HG02981 (cell line): ENCODE measurements around the gene GOLGA6D.
"Not testable (repeated sequence)": the region's sequence is repeated elsewhere in the genome, so short reads cannot be mapped to it uniquely, and the experiment has no call there.

Experiments
- ATAC-seq: cut with Tn5 transposase; IDR thresholded peaks from one replicate; pipeline ENCODE4 v1.9.1; 2021; ENCODE audit warnings: mild to moderate bottlenecking, moderate library complexity; ENCODE audit not compliant: unreplicated experiment

Gene GOLGA6D, protein sequence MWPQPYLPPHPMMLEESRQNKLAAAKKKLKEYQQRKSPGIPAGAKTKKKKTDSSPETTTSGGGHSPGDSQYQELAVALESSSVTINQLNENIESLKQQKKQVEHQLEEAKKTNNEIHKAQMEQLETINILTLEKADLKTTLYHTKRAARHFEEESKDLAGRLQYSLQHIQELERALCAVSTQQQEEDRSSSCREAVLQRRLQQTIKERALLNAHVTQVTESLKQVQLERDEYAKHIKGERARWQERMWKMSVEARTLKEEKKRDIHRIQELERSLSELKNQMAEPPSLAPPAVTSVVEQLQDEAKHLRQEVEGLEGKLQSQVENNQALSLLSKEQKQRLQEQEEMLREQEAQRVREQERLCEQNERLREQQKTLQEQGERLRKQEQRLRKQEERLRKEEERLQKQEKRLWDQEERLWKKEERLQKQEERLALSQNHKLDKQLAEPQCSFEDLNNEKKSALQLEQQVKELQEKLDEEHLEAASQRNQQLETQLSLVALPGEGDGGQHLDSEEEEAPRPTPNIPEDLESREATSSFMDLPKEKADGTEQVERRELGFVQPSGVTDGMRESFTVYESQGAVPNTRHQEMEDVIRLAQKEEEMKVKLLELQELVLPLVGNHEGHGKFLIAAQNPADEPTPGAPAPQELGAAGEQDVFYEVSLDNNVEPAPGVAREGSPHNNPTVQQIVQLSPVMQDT

DNA sequence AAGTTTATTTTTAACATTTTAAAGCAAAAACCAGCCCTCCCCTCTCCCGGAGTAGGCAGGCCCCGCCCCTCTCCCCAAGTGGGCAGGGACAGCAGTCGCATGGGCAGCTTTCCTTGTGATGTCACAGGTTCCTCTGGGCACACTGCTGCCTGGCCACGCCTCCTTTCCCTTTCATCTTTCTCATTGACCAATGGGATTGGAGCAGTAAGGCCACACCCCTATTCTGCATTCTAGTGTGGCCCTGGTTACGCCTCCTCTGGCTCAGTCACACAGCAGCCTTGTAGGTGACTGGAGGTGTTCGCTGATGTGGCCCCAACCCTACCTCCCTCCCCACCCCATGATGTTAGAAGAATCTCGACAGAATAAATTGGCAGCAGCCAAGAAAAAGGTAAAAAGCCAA is at the start of gene GOLGA6D:
Gene GOLGA6D, plus strand, starts transcription at position 264 of the 400 bp plus-strand sequence. Its CDS starts 41 bp downstream, at position 305.
- not testable (repeated sequence) for ATAC-seq

DNA sequence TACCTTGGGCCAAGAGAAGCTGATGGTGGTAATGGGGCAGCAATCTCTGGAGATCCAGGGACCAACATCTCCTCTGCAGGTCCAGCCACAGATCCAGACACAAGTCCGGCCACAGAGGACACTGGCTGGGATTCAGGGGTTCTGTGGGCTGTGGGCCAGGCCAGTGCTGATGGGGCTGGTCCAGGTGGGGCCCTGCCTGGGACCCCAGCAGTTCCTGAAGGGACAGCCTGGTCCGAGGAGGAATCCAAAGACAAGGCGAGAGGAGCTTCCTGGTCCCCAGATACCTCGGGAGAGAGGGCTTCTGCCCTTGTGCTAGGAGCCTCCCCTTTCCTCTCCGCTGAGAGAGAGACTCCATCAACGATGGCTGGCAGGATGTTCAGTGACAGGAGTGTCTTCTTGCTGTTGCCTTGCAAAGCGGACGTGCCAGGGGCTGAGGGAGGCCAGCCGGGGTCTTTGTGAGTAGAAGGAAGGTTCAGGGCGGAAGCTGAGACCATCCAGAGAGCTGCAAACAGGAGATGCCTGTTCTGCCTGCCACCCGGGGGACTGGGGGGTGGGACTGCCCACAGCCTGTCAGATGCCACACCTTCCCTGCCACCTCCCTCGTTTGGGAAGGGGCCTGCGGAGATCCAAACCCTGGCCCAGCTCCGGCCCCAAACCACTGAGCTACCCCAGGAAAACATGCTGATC is 49.0 kb upstream of the GOLGA6D start:
- no peak for ATAC-seq

DNA sequence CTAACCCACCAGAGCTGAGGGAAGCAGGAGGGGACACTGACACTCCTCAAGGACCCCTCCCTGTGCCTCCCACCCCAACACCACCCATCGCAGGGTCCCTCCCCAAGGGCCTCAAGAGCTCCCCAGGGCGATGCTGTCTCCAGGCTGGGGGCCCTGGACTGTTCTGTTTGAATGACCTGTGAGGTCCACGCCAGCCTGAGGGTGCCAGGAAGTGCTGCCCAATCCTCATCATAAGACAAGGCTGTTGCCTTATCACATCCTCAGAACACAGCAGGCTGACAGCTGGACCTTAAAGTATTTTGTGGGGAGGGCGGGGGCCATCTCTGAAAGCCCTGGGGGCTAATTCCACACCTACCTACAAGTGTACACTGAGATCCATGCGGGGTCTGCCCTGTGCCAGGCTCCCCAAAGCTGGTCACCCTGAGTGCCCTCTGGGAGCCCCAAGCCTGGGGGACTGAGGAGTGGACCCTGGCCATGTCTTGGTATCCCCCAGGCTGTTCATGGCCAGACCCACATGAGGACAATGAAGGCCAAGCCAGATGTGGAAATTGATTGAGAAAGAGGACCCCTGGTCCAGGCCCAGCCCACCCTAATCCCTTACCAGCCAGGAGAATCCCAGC is 48.3 kb upstream of the GOLGA6D start:
- no peak for ATAC-seq

DNA sequence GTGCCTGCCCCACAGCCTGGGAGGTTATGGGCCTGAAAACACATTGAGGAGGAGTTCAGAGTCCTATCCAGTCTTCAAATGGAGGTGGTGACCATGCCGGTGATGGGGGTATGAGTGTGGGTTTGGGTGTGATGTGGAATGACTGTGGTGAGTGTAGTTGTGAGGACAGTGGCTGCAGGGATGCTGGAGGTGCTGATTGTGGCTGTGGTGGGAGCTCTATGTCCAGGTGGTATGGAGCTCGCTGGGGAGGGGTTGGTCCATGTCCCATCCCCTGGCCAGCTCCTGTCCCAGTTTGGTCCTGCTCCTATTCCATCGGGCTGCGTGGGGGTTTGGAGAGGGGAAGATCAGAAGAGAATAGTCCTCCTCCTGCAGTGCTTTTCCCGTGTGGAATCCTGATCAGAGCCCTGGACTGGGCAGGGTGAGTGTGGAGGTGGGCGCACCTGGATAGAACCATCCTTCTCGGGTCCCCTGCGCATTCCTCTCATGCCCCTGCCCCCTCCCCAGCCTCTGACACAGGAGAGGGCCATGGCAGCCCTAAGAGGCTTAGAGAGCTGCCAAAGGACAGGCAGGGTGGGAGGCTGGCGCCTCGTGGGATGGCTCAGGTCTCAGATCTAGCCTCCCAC is 47.5 kb upstream of the GOLGA6D start:
- no peak for ATAC-seq

DNA sequence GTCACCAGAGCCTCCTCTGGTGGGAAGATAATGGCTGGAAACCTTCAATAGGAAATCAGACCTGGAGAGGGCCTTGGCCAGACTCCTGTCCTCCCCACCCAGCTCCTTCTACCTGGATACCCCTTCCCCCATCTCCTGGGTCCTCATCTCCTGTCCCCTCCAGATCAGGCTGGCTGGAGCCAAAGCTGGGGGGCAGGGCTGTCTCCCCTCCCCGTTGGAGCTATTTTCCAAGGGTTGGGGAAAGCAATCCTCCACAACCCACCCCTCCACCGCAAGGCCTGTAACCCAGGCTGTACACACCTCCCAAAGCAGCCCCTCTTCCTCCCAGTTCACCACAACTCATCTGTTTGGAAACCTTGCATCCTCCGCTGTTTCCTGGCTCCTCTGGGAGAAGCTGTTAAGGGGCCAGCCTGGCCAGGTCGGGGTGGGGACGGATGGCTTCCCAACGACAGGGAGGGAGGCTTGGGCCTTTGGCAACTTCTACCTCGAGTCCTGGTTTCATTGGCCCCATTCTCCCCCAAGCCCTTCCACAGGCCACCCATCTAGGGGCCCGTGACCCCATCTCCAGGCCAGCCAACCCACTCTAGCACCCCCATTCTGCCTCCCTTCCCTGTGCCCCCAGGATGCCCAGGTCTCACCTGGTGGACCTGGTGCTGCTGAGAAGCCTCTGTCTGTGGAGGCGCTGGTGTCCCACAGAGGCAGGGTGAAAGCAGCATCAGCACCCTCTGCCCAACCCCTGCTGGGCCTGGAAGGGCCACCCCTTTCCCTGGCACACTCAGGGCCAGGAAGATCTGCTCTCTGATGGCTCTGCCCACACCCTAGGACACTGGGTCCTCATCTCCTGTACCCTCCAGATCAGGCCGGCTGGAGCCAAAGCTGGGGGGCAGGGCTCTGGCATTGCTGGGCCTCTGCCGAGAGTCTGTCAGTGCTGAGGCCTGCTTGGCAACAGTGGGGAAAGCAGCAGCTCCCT is 46.6 kb upstream of the GOLGA6D start:
- ATAC-seq: no peak

DNA sequence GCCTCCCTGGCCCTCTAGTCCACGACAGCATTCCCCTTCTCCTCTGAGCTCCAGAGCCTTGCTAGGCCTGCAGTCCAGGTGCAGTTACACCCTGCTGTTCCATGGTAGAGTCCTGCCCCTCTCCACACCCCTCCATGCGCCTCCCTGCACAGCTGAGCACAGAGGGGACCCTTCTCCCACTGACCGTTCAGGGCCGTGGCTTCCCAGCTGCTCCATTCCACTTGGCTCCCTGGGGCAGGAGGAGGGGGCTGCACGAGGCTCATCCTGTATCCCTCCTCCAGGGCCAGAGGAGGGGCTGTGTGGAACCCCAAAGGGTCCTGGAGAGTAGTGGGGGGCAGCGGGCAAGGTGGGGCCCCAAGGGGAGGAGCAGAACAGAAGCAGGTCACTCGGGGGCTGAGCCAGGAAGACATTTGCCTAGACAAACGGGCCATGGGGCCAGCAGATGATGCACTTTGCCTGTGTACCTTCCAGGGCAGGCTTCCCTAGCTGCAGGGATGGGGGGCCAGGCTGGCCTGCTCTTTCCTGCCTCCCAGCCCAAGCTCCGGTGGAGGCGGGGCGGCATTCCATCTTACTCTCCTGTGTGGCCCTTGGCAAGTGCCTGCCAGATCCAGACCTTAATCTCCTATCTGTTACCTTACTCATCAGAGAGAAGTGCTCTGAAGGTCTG is 45.2 kb upstream of the GOLGA6D start:
- no peak for ATAC-seq

DNA sequence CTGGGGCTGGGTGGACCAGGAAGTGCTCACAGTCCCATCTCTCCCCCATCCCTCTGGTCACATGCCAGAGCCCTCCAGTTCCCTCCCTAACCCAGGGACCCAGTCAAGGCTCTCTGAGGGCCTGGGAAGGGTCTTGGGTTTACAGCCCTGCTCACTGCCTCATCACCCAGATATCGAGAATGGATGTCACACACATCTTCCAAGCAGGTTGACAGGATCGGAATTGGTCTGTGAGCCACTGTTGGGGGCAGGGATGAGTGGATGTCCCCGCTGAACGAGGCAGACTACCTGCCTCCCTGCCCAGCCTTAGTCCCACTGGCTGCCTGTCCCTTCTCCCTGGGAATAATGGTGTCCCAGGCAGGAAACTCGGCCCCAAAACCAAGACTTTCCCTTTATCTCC is 44.5 kb upstream of the GOLGA6D start:
- ATAC-seq: no peak

DNA sequence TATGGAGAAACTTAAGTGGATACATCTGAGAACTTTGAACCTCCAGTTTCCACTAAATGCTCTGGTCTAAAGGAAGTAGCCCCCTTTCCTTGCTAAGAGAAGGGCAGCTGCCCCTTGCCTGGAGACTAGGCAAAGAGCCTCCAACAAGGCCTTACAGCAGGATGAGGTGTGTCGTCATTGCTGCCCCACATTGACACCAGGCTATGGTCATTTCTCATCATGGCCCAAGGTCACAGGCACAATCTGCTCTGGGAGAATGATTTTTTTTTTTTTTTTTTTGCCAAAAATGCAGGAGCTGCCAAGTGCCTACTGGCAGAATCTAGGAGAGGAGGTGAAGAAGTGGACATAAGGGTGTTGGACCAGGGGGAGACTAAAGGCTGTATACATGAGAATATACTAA is 36.9 kb upstream of the GOLGA6D start:
- not testable (repeated sequence) for ATAC-seq

DNA sequence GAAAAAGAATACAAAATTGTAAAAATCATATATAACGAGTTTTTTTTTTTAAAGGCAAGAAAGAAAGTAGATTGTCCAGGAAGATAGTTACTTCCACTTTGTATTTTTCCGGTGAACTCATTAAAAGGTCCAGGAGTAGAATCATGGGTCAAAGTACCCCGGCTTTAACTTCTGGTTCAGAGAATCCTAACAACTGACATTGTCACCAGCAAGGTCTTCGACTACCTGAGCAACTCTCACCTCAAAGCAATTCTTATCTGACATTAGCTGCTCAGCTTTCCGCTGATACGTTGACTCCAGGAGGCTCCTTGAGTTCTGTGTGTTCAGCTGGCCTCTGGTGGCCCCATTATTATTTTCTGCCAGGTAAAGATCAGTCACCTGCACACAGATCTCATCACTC is 33.6 kb upstream of the GOLGA6D start:
- ATAC-seq: not testable (repeated sequence)

DNA sequence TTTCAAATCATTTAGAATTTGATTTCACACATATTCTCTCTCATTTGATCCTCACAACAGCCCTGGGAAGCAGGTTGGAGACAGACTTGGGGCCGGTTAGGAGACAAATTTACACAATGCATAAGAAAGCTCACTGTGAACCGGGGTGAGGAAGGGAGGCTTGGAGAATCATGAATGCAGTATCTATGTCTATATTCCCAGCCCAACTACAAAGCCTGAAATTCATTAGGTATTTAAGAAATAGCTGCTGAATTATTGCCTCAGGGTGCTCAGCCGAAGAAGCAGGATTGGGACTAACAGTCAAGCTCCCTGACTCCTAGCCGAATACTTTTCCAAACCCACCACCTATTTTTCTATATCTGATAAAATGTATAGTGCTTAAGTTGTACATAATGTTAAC is 32.9 kb upstream of the GOLGA6D start:
- ATAC-seq: no peak

DNA sequence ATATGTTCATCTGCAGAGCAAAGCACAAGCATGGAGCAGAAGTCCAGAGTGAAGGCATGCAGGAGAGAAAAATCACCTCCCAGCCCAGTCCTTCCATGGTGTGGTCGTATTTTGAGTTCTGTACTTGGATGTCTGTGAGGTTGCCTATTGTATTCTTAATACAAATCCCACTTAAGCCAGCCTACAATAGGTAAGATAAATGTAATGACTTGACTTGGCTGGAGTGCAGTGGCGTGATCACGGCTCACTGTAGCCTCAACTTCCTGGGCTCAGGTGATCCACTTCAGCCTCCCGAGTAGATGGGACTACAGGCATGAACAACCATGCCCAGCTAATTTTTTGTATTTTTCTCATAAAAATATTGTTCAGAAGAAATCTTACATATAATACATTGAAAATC is 31.3 kb upstream of the GOLGA6D start:
- ATAC-seq: not testable (repeated sequence)

DNA sequence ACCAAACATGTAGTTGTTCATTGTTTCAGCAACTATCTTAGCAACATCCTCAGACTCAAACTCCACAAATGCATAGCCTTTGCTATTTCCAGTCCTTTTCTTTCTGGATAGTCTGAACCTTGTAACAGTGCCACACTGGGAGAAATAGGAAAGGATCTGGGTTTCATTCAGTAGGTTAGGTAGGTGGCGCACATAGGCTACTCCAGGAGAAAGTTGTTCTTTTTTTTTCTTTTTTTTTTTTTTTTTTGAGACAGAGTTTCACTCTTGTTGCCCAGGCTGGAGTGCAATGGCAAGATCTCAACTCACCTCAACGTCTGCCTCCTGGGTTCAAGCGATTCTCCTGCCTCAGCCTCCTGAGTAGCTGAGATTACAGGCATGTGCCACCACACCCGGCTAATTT is 30.4 kb upstream of the GOLGA6D start:
- ATAC-seq: not testable (repeated sequence)

DNA sequence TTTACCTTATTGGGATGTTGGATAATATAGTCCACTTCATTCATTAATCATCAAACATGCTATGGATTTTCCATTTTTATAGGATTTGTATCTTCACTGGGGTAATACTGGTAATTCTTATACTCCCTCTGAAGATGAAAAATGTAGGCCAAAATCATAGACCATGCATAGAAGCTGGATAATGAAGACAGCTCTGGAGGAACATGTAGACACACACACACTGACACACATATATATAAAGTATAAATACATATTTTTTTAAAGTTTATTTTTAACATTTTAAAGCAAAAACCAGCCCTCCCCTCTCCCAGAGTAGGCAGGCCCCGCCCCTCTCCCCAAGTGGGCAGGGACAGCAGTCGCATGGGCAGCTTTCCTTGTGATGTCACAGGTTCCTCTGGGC is 24.6 kb upstream of the GOLGA6D start, which contains the start of gene GOLGA6C:
Gene GOLGA6C, plus strand, starts transcription at position 301 of the 400 bp plus-strand sequence. CDS start 265 bp downstream, outside the sequence.
- ATAC-seq: not testable (repeated sequence)

DNA sequence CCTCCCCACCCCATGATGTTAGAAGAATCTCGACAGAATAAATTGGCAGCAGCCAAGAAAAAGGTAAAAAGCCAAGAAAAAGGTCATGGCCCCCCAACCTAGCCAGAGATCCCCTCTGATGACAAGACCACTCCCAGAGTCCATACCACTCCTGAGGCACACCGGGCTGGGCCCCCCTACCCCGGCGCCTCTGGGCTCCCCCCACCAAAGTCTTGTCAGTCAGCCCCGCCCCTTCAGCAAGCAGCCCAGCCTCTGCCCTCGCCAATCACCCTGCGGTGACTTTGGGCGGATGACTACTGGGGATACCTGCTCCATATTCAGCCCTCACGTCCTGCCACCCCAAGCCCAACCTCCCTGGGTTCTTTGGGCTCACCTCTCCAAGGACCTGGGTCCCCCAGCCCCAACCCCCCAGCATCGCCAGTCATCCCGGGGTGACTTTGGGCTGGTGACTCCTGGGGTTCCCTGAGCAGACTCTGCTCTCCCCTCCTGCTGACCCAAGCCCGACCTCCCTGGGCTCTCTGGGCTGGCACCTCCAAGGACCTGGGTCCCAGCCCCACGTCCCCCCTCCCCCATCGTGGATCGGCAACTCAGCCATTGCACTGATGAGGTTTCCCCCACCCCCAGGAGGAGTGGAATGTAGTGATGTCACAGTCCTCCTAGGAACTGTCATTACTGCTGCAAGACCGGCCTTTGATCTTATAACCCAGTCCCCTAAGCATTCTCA is 23.9 kb upstream of the GOLGA6D start:
- ATAC-seq: not testable (repeated sequence)

DNA sequence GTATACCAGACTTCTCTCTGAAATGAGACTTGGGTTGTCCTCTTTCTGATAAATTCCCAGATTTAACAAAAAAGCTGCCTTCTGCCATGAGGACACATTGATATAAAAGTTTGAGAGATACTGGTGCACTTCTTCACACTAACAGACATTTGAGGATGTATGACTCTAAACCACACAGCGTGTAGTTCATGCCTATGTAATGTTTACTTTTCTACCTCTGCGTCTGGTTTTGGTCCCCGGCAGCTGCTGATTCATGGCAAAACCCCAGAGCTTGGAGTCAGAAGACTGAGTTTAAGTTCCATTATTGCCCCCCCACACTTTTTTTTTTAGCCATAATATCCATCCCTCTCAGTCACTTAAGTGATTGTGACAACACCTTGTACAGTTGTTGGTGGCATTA is 22.8 kb upstream of the GOLGA6D start:
- not testable (repeated sequence) for ATAC-seq

DNA sequence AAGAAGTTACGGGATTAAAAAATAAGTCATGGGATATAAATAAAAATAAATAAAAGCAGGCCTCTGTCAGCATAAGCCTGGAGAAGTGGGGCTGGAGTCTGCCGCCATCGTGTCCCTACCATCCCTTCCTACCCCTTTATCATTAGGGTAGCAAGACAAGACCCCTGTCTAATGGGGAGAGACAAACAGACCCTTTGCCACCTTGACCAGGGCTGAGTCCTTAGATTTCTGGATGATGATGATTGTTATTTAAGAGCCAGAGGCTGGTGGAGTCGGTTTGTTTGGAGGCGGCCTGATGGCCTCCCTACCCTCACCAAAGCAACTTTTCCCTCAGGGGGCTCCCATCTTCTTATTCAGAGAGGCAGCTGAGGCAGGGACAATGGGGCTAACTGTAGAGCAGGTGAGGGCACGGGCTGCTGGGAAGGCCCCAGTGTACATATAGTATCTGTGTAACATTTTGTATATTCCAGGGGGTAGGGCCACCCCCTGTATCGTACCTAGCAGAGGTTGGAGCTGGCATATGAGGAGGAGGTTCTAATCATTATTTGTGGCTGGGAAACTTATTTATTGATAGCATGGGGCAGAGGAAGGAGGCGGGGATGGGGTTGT is 8.8 kb upstream of the GOLGA6D start:
- not testable (repeated sequence) for ATAC-seq

DNA sequence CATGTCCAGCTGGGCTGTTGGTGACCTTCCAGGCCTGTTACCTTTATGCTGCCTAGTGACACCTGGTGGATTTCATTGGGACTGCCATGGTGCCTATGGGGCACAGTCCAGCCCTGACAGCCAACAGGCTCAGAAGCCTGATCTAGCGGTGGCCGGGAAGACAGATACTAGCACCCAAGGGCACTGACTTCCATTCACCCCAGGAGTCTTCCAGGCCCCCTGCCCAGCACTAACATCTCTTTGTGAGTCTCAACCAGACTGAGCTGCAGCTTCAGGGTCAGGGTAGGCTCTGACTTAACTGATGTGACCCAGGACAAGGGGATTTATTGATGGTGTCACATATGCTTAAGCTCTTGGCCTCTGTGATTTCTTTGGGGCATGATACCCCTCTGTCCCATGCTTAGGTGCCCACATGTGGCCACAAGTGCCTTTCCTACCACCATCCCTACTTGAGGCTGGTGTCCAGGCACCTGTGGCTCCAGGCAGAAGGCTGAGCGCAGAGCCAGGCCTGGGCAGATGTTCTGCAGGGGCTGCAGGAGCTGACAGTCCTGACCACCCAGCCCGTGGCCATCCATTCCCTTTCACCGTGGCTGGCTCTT is 8.0 kb upstream of the GOLGA6D start:
- not testable (repeated sequence) for ATAC-seq
